GM12878 (cell line): ENCODE data around the gene CHN2. TPM values are rescaled to one million over a fixed set of nuclear protein-coding genes. Genes with fewer than 3 reads are reported as not detected.

ENCODE experiments used
- ATAC-seq: fragments of 200-7000 bp; cut with Tn5 transposase; 3 replicates; pipeline ENCODE4 v1.9.1; 2020; ENCODE audit warnings: mild to moderate bottlenecking, moderate library complexity
- BruUV-seq: library from RNA; stranded (reverse); fragments of 400-500 nt; replicated peaks from 2 replicates; lab custom pipeline; 2021; lab: Mats Ljungman, UMichigan
- CTCF ChIA-PET: fragments of 300-600 bp; sonication (Branson Sonifier 250); formaldehyde crosslinking; extraction: SDS; loops from one replicate; lab custom pipeline; 2021; ENCODE audit warnings: inconsistent platforms; lab: Yijun Ruan, JAX
- POLR2A ChIA-PET: fragments of 350-600 bp; formaldehyde crosslinking; extraction: SDS; loops from one replicate; lab custom pipeline; 2021; ENCODE audit warnings: inconsistent platforms; lab: Charles Lee
- RAD21 ChIA-PET: fragments of 300-600 bp; sonication (Branson Sonifier 250); formaldehyde crosslinking; loops from one replicate; lab custom pipeline; 2023; ENCODE audit warnings: antibody characterized with exemption; ENCODE audit not compliant: unreplicated experiment; lab: Charles Lee
- SMC1A ChIA-PET: fragments of 300-600 bp; sonication (Branson Sonifier 250); formaldehyde crosslinking; loops from one replicate; lab custom pipeline; 2023; ENCODE audit not compliant: unreplicated experiment, uncharacterized antibody; lab: Charles Lee
- DNase-seq: peaks from one replicate; pipeline ENCODE4 v3.0.0-alpha.2; 2011; ENCODE audit warnings: low read depth, low spot score
- FAIRE-seq: peaks from 3 replicates; lab custom pipeline; 2011; peaks lifted over from hg19 to GRCh38; lab: Jason Lieb, UNC
- H2AFZ ChIP-seq: 2 replicates; pipeline ENCODE4 v1.6.0; 2011; ENCODE audit warnings: low read depth, low read length, control low read depth; ENCODE audit not compliant: control insufficient read depth
- H3K27ac ChIP-seq: 2 replicates; pipeline ENCODE4 v1.5.1; 2011; ENCODE audit warnings: control low read depth; ENCODE audit not compliant: control insufficient read depth, insufficient read depth
- H3K27me3 ChIP-seq, 2 experiments: replicated peaks in 1 of 2; 2 replicates each; pipeline versions ENCODE4 v1.6.0 to v1.6.1; 2011; ENCODE audit warnings: low read length in 1 of 2; ENCODE audit not compliant: control insufficient read depth in 2 of 2, insufficient read depth in 2 of 2
- H3K36me3 ChIP-seq, 2 experiments: 2 replicates each; pipeline ENCODE4 v1.5.1; 2011; ENCODE audit warnings: low read length in 1 of 2; ENCODE audit not compliant: control insufficient read depth in 2 of 2, insufficient read depth in 2 of 2
- H3K4me1 ChIP-seq: 2 replicates; pipeline ENCODE4 v1.6.1; 2011; ENCODE audit warnings: mild to moderate bottlenecking, low read length, moderate library complexity, mixed read lengths; ENCODE audit not compliant: control insufficient read depth, insufficient read depth
- H3K4me2 ChIP-seq: 2 replicates; pipeline ENCODE4 v1.6.0; 2011; ENCODE audit warnings: control low read depth; ENCODE audit not compliant: control insufficient read depth, insufficient read depth
- H3K4me3 ChIP-seq: fragments of 200-600 bp; sonication (generic); 2 replicates; pipeline ENCODE4 v1.5.1; 2016
- H3K79me2 ChIP-seq: 2 replicates; pipeline ENCODE4 v1.6.0; 2011; ENCODE audit warnings: low read length; ENCODE audit not compliant: control insufficient read depth, insufficient read depth
- H3K9ac ChIP-seq: 2 replicates; pipeline ENCODE4 v1.8.0; 2011; ENCODE audit warnings: low read length, control low read depth, mixed read lengths; ENCODE audit not compliant: control insufficient read depth, insufficient read depth
- H3K9me3 ChIP-seq: replicated peaks from 3 replicates; pipeline ENCODE4 v1.5.1; 2011; ENCODE audit warnings: mild to moderate bottlenecking, low read length; ENCODE audit not compliant: control insufficient read depth, insufficient read depth
- H4K20me1 ChIP-seq: 2 replicates; pipeline ENCODE4 v1.6.0; 2011; ENCODE audit not compliant: control insufficient read depth, insufficient read depth
- ASH2L ChIP-seq: fragments of 300-600, 200-600 bp; sonication (generic); IDR thresholded peaks from 2 replicates; pipeline ENCODE4 v1.6.1; 2017; ENCODE audit warnings: low read depth, mild to moderate bottlenecking, borderline replicate concordance
- CBX3 ChIP-seq: fragments of 200-600 bp; sonication (generic); IDR thresholded peaks from 2 replicates; pipeline ENCODE4 v1.6.1; 2016; ENCODE audit warnings: low read depth, borderline replicate concordance
- FOXM1 ChIP-seq: IDR thresholded peaks from 2 replicates; pipeline ENCODE4 v1.6.1; 2012; ENCODE audit warnings: low read depth, mild to moderate bottlenecking, inconsistent platforms, low read length, moderate library complexity
- NFXL1 ChIP-seq: fragments of 450-650 bp; IDR thresholded peaks from 2 replicates; pipeline ENCODE4 v1.6.1; 2017; ENCODE audit warnings: antibody characterized with exemption, mild to moderate bottlenecking, borderline replicate concordance
- NR2F1 ChIP-seq: fragments of 450-650 bp; conservative IDR thresholded peaks from 2 replicates; pipeline ENCODE4 v1.6.1; 2017; ENCODE audit warnings: mild to moderate bottlenecking
- POLR2A ChIP-seq: IDR thresholded peaks from 2 replicates; pipeline ENCODE4 v1.6.1; 2011; ENCODE audit warnings: low read depth, mild to moderate bottlenecking, low read length
- RELA ChIP-seq: fragments of 450-650 bp; IDR thresholded peaks from 2 replicates; pipeline ENCODE4 v1.8.0; 2014; ENCODE audit warnings: borderline replicate concordance; ENCODE audit not compliant: partially characterized antibody
- SREBF2 ChIP-seq: IDR thresholded peaks from 2 replicates; pipeline ENCODE4 v1.6.1; 2012; ENCODE audit warnings: mild to moderate bottlenecking, low read length
- SRF ChIP-seq, 2 experiments: IDR thresholded peaks; 2 replicates each; pipeline ENCODE4 v1.6.1; 2011; ENCODE audit warnings: low read depth in 2 of 2, low read length in 2 of 2, mild to moderate bottlenecking in 1 of 2, moderate library complexity in 1 of 2
- ZNF217 ChIP-seq: fragments of 450-650 bp; IDR thresholded peaks from 2 replicates; pipeline ENCODE4 v1.6.1; 2017; ENCODE audit warnings: antibody characterized with exemption, mild to moderate bottlenecking
- ZNF274 ChIP-seq: IDR thresholded peaks from one replicate; pipeline ENCODE4 v1.8.0; 2011; ENCODE audit not compliant: insufficient read length, insufficient read depth
- WGBS: methylation state at CpG from one replicate; pipeline ENCODE4 v1.1.6; 2016; ENCODE audit warnings: low lambda C conversion rate; ENCODE audit not compliant: insufficient replicate concordance, insufficient coverage; ENCODE audit errors: missing lambda C conversion rate; 5-methylcytosine and 5-hydroxymethylcytosine counted together
- in situ Hi-C: fragments of 300-500 bp; cut with MboI; formaldehyde crosslinking; loops from 9 replicates; pipeline ENCODE4 v1.14.3; 2018; ENCODE audit warnings: mixed read lengths
- intact Hi-C: fragments of 100-400 bp; cut with micrococcal nuclease; formaldehyde crosslinking; loops from one replicate; pipeline ENCODE4 v1.14.2; 2022; ENCODE audit not compliant: unreplicated experiment
- polyA plus RNA-seq, 11 experiments: library from polyadenylated mRNA; depleted of rRNA in 4 of 11; unstranded in 6 of 11; stranded (reverse) in 5 of 11; fragments of >200 nt; fragmentation: Nextera tagmentation in 4 of 11; fragmentation: Illumina TruSeq in 1 of 11; extraction: Ambion mirVana in 4 of 11; extraction: Trizol in 1 of 11; gene quantifications; 1 replicate in 1 of 11; 2 replicates in 10 of 11; pipeline versions ENCODE4 v1.2.1 to v1.2.3, GENCODE V29; 2011 to 2016; ENCODE audit warnings: inconsistent platforms in 2 of 11, missing spikeins in 2 of 11, low read depth in 1 of 11
- total RNA-seq, 4 experiments: library from RNA; depleted of rRNA in 3 of 4; stranded (reverse); fragments of >200 nt in 3 of 4; fragmentation: Illumina TruSeq in 1 of 4; extraction: Trizol in 1 of 4; gene quantifications; 2 replicates each; pipeline versions ENCODE4 v1.2.1 to v1.2.3, GENCODE V29; 2013 to 2021

CHN2 gene
- total and polyA plus RNA-seq, 10 of the 15 experiments (the other 5 are each of a cell fraction or from before 2014, with no cell fraction given): 0.11 to 3.8 (median 0.37) TPM; not detected in 2

DNA sequence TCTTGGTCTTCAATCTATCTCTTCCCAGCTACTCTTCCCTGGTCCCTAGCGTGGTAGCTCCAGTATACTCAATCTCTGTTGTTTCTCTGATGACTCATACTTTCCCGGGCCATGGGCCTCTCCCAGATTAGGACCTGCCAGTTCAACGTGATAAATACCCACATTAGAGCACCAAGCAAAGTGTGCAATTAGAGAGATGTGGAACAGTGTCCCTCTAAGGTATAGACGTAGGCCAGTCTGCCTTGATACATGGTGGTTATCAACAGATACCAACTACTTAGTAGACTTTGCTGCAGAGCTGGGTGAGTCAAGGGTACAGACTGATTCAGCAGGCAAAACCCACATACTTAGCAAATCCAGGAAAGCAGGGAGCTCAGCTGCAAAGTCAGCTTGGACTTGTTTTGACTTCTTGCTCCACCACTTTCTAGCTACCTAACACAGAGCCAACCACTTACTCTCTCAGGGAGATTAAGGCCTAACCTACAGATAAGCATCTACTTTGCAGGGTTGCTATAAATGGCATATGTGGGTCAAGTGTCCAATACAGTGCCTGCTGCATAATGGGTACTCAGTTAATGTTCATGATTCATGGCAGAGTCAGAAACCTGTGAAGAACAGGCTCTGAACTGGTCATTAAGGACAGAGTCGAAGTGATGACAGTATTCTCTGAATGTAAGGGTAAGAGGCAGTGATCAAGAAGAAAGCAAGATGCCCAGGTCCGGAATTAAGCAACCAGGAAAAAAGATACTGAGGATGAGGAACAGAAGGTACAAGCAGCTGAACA is 176.1 kb downstream of the CHN2 start:
- Histone ChIP-seq H2AFZ (no peak overlapping the region), H3K4me2 (no peak overlapping the region), H4K20me1 (no peaks in the 10 kb centered on the region), H3K79me2 (no peaks in the 10 kb centered on the region), H3K4me3 (no peak overlapping the region), H3K27me3 (peaks cover 0 to 1% of the 10 kb centered on the region in 2 experiments; a peak in 1 of 4 replicates), H3K36me3 (no peaks in the 10 kb centered on the region), H3K27ac (no peak overlapping the region), H3K4me1 (no peaks in the 10 kb centered on the region), H3K9me3 (no peaks in the 10 kb centered on the region), H3K9ac (no peak overlapping the region)
- TF ChIP-seq ZNF217: no peak
- TF ChIP-seq SREBF2: no peak
- TF ChIP-seq CBX3: no peak
- ChIA-PET SMC1A (interaction anchor here (0.5 kb wide), 1 partner anchor 33 kb away, joined by 3 read pairs; no protein-coding TSS in a partner anchor), CTCF (no interaction called here), RAD21 (no interaction called here), POLR2A (no interaction called here)
- no peak for ATAC-seq
- no peak for DNase-seq
- intact Hi-C loops: no loop called here
- BruUV-seq: no TSS peak
- in situ Hi-C loops: no loop called here
- no peak for FAIRE-seq
- 6% methylated on average over 6 of the region's 6 CpGs for WGBS

- ChIA-PET CTCF (no interaction called here), POLR2A (no interaction called here), RAD21 (no interaction called here), SMC1A (no interaction called here)
- Histone ChIP-seq H3K27ac (no peak overlapping the region), H3K9ac (no peak overlapping the region), H3K4me1 (no peaks in the 10 kb centered on the region), H4K20me1 (no peaks in the 10 kb centered on the region), H3K27me3 (peaks cover 0 to under 1% of the 10 kb centered on the region in 2 experiments; a peak in 1 of 4 replicates), H2AFZ (no peak overlapping the region), H3K79me2 (no peaks in the 10 kb centered on the region), H3K4me2 (no peak overlapping the region), H3K4me3 (no peak overlapping the region), H3K9me3 (no peaks in the 10 kb centered on the region), H3K36me3 (no peaks in the 10 kb centered on the region)
- TF ChIP-seq RELA: no peak
- no peak for TF ChIP-seq NFXL1
- no peak for TF ChIP-seq POLR2A
- no peak for TF ChIP-seq ZNF274
- TF ChIP-seq FOXM1: no peak
- TF ChIP-seq SRF (IDR thresholded peaks at IDR 0.05; ENCODE audit: low read depth in 2 of 2, low read length in 2 of 2): no peak
- no peak for TF ChIP-seq NR2F1
- no peak for TF ChIP-seq ASH2L
- ATAC-seq: no peak
- 28% methylated on average over 3 of the region's 3 CpGs for WGBS
- in situ Hi-C loops (no loop called here), intact Hi-C loops (no loop called here)
- FAIRE-seq: no peak
- no peak for DNase-seq
- BruUV-seq: no TSS peak
Observed at GRCh38 chr7:29371472-29371871, 176.9 kb downstream of the CHN2 start.
